GM12892 (cell line): ENCODE measurements around the gene NAA40.

Source experiments
- POLR2A ChIP-seq: IDR thresholded peaks from 2 replicates; pipeline ENCODE4 v1.6.1; 2011; ENCODE audit warnings: low read depth, low read length, control low read depth
- POLR2AphosphoS5 ChIP-seq: IDR thresholded peaks from 2 replicates; pipeline ENCODE4 v1.6.1; 2011; ENCODE audit warnings: low read depth, low read length, control low read depth
- TAF1 ChIP-seq: IDR thresholded peaks from 2 replicates; pipeline ENCODE4 v1.6.1; 2011; ENCODE audit warnings: low read depth, mild to moderate bottlenecking, control low read depth, low read length, borderline replicate concordance

GRCh38 chr11:63923319-63923718 lies 15.5 kb upstream of the NAA40 start:
- TF ChIP-seq POLR2AphosphoS5 = no peak
- TF ChIP-seq POLR2A = no peak
- no peak for TF ChIP-seq TAF1
